GM21367 (cell line): ENCODE measurements around the gene SCAMP2.
A peak's percentile ranks its signal among the peaks of the same experiment; 100 is the strongest.
"Not testable (repeated sequence)": the region's sequence is repeated elsewhere in the genome, so short reads cannot be mapped to it uniquely, and the experiment has no call there.

Experiments used
- ATAC-seq: cut with Tn5 transposase; IDR thresholded peaks from one replicate; pipeline ENCODE4 v1.9.1; 2021; ENCODE audit not compliant: unreplicated experiment

The SCAMP2 gene

GRCh38 chr15:74891469-74891868 is 18.3 kb upstream of the SCAMP2 start:
- no peak for ATAC-seq

- no peak for ATAC-seq
Measured at GRCh38 chr15:74890665-74890960, 17.4 kb upstream of the SCAMP2 start.

- peak; percentile 79 for ATAC-seq
Measured at GRCh38 chr15:74889883-74890664, 16.9 kb upstream of the SCAMP2 start, which contains the start of gene MPI. Gene MPI, plus strand, starts transcription at chr15:74890042. Its CDS starts 32 bp downstream, at chr15:74890074.

GRCh38 chr15:74889390-74889882 is 16.3 kb upstream of the SCAMP2 start:
- ATAC-seq, result no peak

GRCh38 chr15:74888716-74889115 is 15.6 kb upstream of the SCAMP2 start:
- no peak for ATAC-seq

- not testable (repeated sequence) for ATAC-seq
Measured at GRCh38 chr15:74887537-74888193, 14.5 kb upstream of the SCAMP2 start.

- no peak for ATAC-seq
Measured at GRCh38 chr15:74885461-74885860, 12.3 kb upstream of the SCAMP2 start.

GRCh38 chr15:74884428-74885223 is 11.5 kb upstream of the SCAMP2 start:
- ATAC-seq, result no peak

- no peak for ATAC-seq
Measured at GRCh38 chr15:74882528-74882927, 9.4 kb upstream of the SCAMP2 start.

- ATAC-seq, result no peak
Measured at GRCh38 chr15:74878273-74878672, 5.1 kb upstream of the SCAMP2 start.

- no peak for ATAC-seq
Measured at GRCh38 chr15:74873756-74874424, 725 bp upstream of the SCAMP2 start.

- ATAC-seq, result no peak
Measured at GRCh38 chr15:74872702-74873035, 496 bp downstream of the SCAMP2 start.

GRCh38 chr15:74870436-74871215 is 2.5 kb downstream of the SCAMP2 start:
- no peak for ATAC-seq

GRCh38 chr15:74869726-74870407 is 3.3 kb downstream of the SCAMP2 start:
- peak; percentile 35 for ATAC-seq

- no peak for ATAC-seq
Measured at GRCh38 chr15:74869372-74869725, 3.8 kb downstream of the SCAMP2 start.

GRCh38 chr15:74868059-74868458 is 5.1 kb downstream of the SCAMP2 start:
- no peak for ATAC-seq

- ATAC-seq, result no peak
Measured at GRCh38 chr15:74867466-74868038, 5.6 kb downstream of the SCAMP2 start.

- ATAC-seq, result no peak
Measured at GRCh38 chr15:74866090-74866489, 7.1 kb downstream of the SCAMP2 start.

- ATAC-seq, result no peak
Measured at GRCh38 chr15:74865316-74865715, 7.8 kb downstream of the SCAMP2 start.

GRCh38 chr15:74864296-74864695 is 8.9 kb downstream of the SCAMP2 start:
- no peak for ATAC-seq
